Dendritic cell treated with granulocyte-macrophage colony-stimulating factor and Interleukin-4, amounts not matched to agents 40 ng/mL and 50 ng/mL, for 4 days (primary cell): ENCODE measurements around the gene GALNT17.

Experiments used
- H3K27ac Mint-ChIP-seq: one replicate; pipeline ENCODE4 v1.8.0; 2022; ENCODE audit warnings: mild to moderate bottlenecking, mixed read lengths
- H3K27me3 Mint-ChIP-seq: one replicate; pipeline ENCODE4 v1.8.0; 2022; ENCODE audit warnings: mild to moderate bottlenecking, mixed read lengths
- H3K36me3 Mint-ChIP-seq: one replicate; pipeline ENCODE4 v1.8.0; 2022; ENCODE audit warnings: low read depth, mixed read lengths
- H3K4me1 Mint-ChIP-seq: one replicate; pipeline ENCODE4 v1.8.0; 2022; ENCODE audit warnings: low read depth, mixed read lengths
- H3K4me3 Mint-ChIP-seq: one replicate; pipeline ENCODE4 v1.8.0; 2022; ENCODE audit warnings: mild to moderate bottlenecking, moderate library complexity, mixed read lengths
- H3K9me3 Mint-ChIP-seq: one replicate; pipeline ENCODE4 v1.8.0; 2022; ENCODE audit warnings: mixed read lengths
- intact Hi-C: fragments of 100-400 bp; cut with micrococcal nuclease; formaldehyde crosslinking; loops from one replicate; pipeline ENCODE4 v1.15.0; 2022

Gene GALNT17

GRCh38 chr7:71665716-71666115 is 533.8 kb downstream of the GALNT17 start:
- no peak overlapping the region for H3K27ac Mint-ChIP-seq
- H3K9me3 Mint-ChIP-seq = peaks cover 24% of the 10 kb centered on the region
- H3K4me3 Mint-ChIP-seq = no peak overlapping the region
- no peaks in the 10 kb centered on the region for H3K36me3 Mint-ChIP-seq
- no peaks in the 10 kb centered on the region for H3K4me1 Mint-ChIP-seq
- intact Hi-C loops = no loop called here
- no peaks in the 10 kb centered on the region for H3K27me3 Mint-ChIP-seq

GRCh38 chr7:71668572-71668971 is 536.6 kb downstream of the GALNT17 start:
- Mint-ChIP-seq H3K4me3 (no peak overlapping the region), H3K4me1 (no peaks in the 10 kb centered on the region), H3K27me3 (no peaks in the 10 kb centered on the region), H3K9me3 (peaks cover 10% of the 10 kb centered on the region), H3K36me3 (no peaks in the 10 kb centered on the region), H3K27ac (no peak overlapping the region)
- intact Hi-C loops = no loop called here

GRCh38 chr7:71679480-71679879 is 547.5 kb downstream of the GALNT17 start:
- Mint-ChIP-seq H3K27ac (no peak overlapping the region), H3K27me3 (no peaks in the 10 kb centered on the region), H3K4me1 (no peaks in the 10 kb centered on the region), H3K36me3 (no peaks in the 10 kb centered on the region), H3K9me3 (peaks cover 21% of the 10 kb centered on the region), H3K4me3 (no peak overlapping the region)
- intact Hi-C loops = no loop called here

- intact Hi-C loops = no loop called here
- Mint-ChIP-seq H3K27me3 (no peaks in the 10 kb centered on the region), H3K4me1 (no peaks in the 10 kb centered on the region), H3K36me3 (no peaks in the 10 kb centered on the region), H3K27ac (no peak overlapping the region), H3K9me3 (peaks cover 30% of the 10 kb centered on the region), H3K4me3 (no peak overlapping the region)
Measured at GRCh38 chr7:71682181-71682580, 550.2 kb downstream of the GALNT17 start.

GRCh38 chr7:71682841-71683781 is 551.2 kb downstream of the GALNT17 start:
- H3K27me3 Mint-ChIP-seq = no peaks in the 10 kb centered on the region
- intact Hi-C loops = no loop called here
- no peaks in the 10 kb centered on the region for H3K4me1 Mint-ChIP-seq
- H3K4me3 Mint-ChIP-seq = no peak overlapping the region
- no peaks in the 10 kb centered on the region for H3K36me3 Mint-ChIP-seq
- H3K9me3 Mint-ChIP-seq = peaks cover 30% of the 10 kb centered on the region
- H3K27ac Mint-ChIP-seq = no peak overlapping the region

GRCh38 chr7:71687286-71687685 is 555.3 kb downstream of the GALNT17 start:
- H3K9me3 Mint-ChIP-seq = peaks cover 14% of the 10 kb centered on the region
- H3K4me1 Mint-ChIP-seq = no peaks in the 10 kb centered on the region
- H3K27me3 Mint-ChIP-seq = no peaks in the 10 kb centered on the region
- H3K4me3 Mint-ChIP-seq = no peak overlapping the region
- intact Hi-C loops = no loop called here
- H3K36me3 Mint-ChIP-seq = no peaks in the 10 kb centered on the region
- no peak overlapping the region for H3K27ac Mint-ChIP-seq

- intact Hi-C loops = no loop called here
Measured at GRCh38 chr7:71687831-71688599, 556.1 kb downstream of the GALNT17 start.

GRCh38 chr7:71691538-71691937 is 559.6 kb downstream of the GALNT17 start:
- H3K4me1 Mint-ChIP-seq = no peaks in the 10 kb centered on the region
- no peaks in the 10 kb centered on the region for H3K27me3 Mint-ChIP-seq
- no peaks in the 10 kb centered on the region for H3K36me3 Mint-ChIP-seq
- H3K4me3 Mint-ChIP-seq = no peak overlapping the region
- H3K27ac Mint-ChIP-seq = no peak overlapping the region
- intact Hi-C loops = no loop called here
- no peaks in the 10 kb centered on the region for H3K9me3 Mint-ChIP-seq

More at GRCh38 chr7:71687831-71688599, 556.1 kb downstream of the GALNT17 start:
- Mint-ChIP-seq H3K9me3 (peaks cover 10% of the 10 kb centered on the region), H3K4me1 (no peaks in the 10 kb centered on the region), H3K4me3 (no peak overlapping the region), H3K27ac (no peak overlapping the region), H3K27me3 (no peaks in the 10 kb centered on the region), H3K36me3 (no peaks in the 10 kb centered on the region)

- Mint-ChIP-seq H3K4me1 (no peaks in the 10 kb centered on the region), H3K36me3 (no peaks in the 10 kb centered on the region), H3K4me3 (no peak overlapping the region), H3K9me3 (peaks cover 18% of the 10 kb centered on the region), H3K27me3 (no peaks in the 10 kb centered on the region), H3K27ac (no peak overlapping the region)
- intact Hi-C loops = no loop called here
Measured at GRCh38 chr7:71694665-71695064, 562.7 kb downstream of the GALNT17 start.

- H3K4me3 Mint-ChIP-seq = no peak overlapping the region
- H3K36me3 Mint-ChIP-seq = no peaks in the 10 kb centered on the region
- H3K9me3 Mint-ChIP-seq = peaks cover 18% of the 10 kb centered on the region
- intact Hi-C loops = no loop called here
- no peaks in the 10 kb centered on the region for H3K27me3 Mint-ChIP-seq
- no peaks in the 10 kb centered on the region for H3K4me1 Mint-ChIP-seq
- no peak overlapping the region for H3K27ac Mint-ChIP-seq
Measured at GRCh38 chr7:71695186-71695585, 563.2 kb downstream of the GALNT17 start.

GRCh38 chr7:71696511-71696910 is 564.6 kb downstream of the GALNT17 start:
- intact Hi-C loops = no loop called here
- H3K4me3 Mint-ChIP-seq = no peak overlapping the region
- H3K36me3 Mint-ChIP-seq = no peaks in the 10 kb centered on the region
- H3K9me3 Mint-ChIP-seq = peaks cover 27% of the 10 kb centered on the region
- H3K4me1 Mint-ChIP-seq = no peaks in the 10 kb centered on the region
- no peaks in the 10 kb centered on the region for H3K27me3 Mint-ChIP-seq
- H3K27ac Mint-ChIP-seq = no peak overlapping the region

- Mint-ChIP-seq H3K27ac (no peak overlapping the region), H3K36me3 (no peaks in the 10 kb centered on the region), H3K4me3 (no peak overlapping the region), H3K27me3 (no peaks in the 10 kb centered on the region), H3K4me1 (no peaks in the 10 kb centered on the region), H3K9me3 (peaks cover 27% of the 10 kb centered on the region)
- intact Hi-C loops = no loop called here
Measured at GRCh38 chr7:71697400-71697799, 565.5 kb downstream of the GALNT17 start.

GRCh38 chr7:71705217-71705616 is 573.3 kb downstream of the GALNT17 start:
- Mint-ChIP-seq H3K9me3 (peaks cover 27% of the 10 kb centered on the region), H3K27me3 (no peaks in the 10 kb centered on the region), H3K4me3 (no peak overlapping the region), H3K36me3 (no peaks in the 10 kb centered on the region), H3K4me1 (no peaks in the 10 kb centered on the region), H3K27ac (no peak overlapping the region)
- intact Hi-C loops = no loop called here

GRCh38 chr7:71705901-71706596 is 574.1 kb downstream of the GALNT17 start:
- intact Hi-C loops = no loop called here

More at GRCh38 chr7:71705901-71706596, 574.1 kb downstream of the GALNT17 start:
- no peak overlapping the region for H3K27ac Mint-ChIP-seq
- no peak overlapping the region for H3K4me3 Mint-ChIP-seq
- no peaks in the 10 kb centered on the region for H3K27me3 Mint-ChIP-seq
- no peaks in the 10 kb centered on the region for H3K4me1 Mint-ChIP-seq
- H3K9me3 Mint-ChIP-seq = peaks cover 19% of the 10 kb centered on the region
- no peaks in the 10 kb centered on the region for H3K36me3 Mint-ChIP-seq
